Measurements from ENCODE around the gene HVCN1. TPM values are rescaled to one million over a fixed set of nuclear protein-coding genes. Genes with fewer than 3 reads are reported as not detected.

Gene HVCN1
- total RNA-seq, 3 donors from 2014 or later (not counting 1 experiment from before 2014, with no cell fraction given) = 12.5 to 18.4 (median 18.0) TPM

- Mint-ChIP-seq H3K27me3 (ENCODE audit: low read depth in 2 of 2) (no peaks in the 10 kb centered on the region), H3K9me3 (peaks cover 0 to 7% of the 10 kb centered on the region in 2 donors), H3K4me3 (peak overlapping the region; percentile 71), H3K4me1 (peaks cover 51% of the 10 kb centered on the region in 2 donors), H3K27ac (peak overlapping the region; percentile 85 to 97), H3K36me3 (peaks cover 8% of the 10 kb centered on the region)
- peaks cover 5% of the 10 kb centered on the region for H3K9me3 ChIP-seq (ENCODE audit: control insufficient read depth, insufficient read depth, low read length)
- ATAC-seq (peak; percentile 58 to 67 (median 61)), DNase-seq (peak in 1 of 2 donors; percentile 71)
- no peaks in the 10 kb centered on the region for H3K27me3 ChIP-seq (ENCODE audit: control insufficient read depth, insufficient read depth, low read length)
- peaks cover 55% of the 10 kb centered on the region for H3K4me1 ChIP-seq (ENCODE audit: control insufficient read depth, insufficient read depth, low read length)
- peaks cover 8% of the 10 kb centered on the region for H3K36me3 ChIP-seq (ENCODE audit: control insufficient read depth, insufficient read depth, low read length)
- no peak overlapping the region for H3K4me3 ChIP-seq (ENCODE audit: low read length)
- H3K27ac ChIP-seq (ENCODE audit: low read length) = peak overlapping the region; percentile 65
- no peak for TF ChIP-seq CTCF (IDR thresholded peaks at IDR 0.05)
- WGBS (ENCODE audit: insufficient coverage) = 4% methylated on average over 3 of the region's 4 CpGs
- intact Hi-C loops (cut with micrococcal nuclease) = no loop called here
These were observed 18.7 kb downstream of the HVCN1 start for GRCh38 chr12:110670161-110670701.

DNA sequence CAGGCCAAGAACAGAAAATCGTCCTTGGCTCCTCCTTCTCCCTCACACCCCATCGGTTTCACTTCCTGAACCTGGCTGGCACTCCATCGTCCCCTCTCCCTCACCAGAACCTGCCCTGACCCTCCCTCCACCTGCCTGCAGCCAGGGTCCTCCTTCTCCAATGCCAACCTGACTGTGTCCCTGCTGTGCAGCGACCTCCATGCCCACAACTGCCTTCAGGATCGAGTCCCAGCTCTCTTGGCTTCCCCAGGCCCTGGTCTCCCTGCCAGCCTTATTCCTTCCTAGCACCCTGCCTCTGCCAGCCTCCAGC is 19.8 kb downstream of the HVCN1 start:
- H3K36me3 Mint-ChIP-seq = peaks cover 18% of the 10 kb centered on the region
- ATAC-seq = peak; percentile 27 to 44 (median 34)
- WGBS (ENCODE audit: insufficient coverage) = 28% methylated on average over 5 of the region's 5 CpGs

DNA sequence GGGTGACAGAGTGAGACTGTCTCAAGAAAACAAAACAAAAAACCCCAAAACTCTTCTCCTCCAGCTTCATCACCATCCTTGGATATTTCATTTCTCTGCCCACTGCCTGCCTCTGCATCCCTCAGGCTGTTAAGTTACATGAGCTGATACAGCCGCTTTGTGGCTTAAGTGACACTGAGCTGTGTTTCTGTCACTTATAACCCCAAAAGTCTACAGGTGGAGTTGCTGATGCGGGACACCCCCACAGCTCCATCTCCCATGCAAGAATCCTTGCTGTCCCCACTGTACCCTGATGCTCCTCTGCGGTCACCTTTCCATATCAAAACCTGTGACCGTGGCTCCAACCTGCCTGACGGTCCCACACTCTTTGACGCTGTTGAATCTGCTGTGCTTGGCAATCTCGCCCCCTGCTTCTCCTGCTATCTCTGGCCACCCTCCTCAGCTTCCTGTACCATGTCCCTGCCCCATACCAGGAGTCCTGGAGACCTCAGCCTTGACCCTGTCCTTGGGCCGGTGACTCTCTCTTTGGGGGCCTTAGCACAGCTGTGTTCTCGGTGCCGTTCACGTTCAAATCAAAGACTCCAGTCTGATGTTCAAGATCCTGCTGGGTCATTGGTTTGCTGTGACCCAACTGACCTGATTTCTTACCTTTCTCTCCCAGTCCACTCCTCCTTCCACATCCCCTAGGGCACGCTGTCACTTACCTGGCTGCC is 20.3 kb downstream of the HVCN1 start:
- Mint-ChIP-seq H3K27me3 (ENCODE audit: low read depth in 2 of 2) (no peaks in the 10 kb centered on the region), H3K36me3 (peaks cover 18% of the 10 kb centered on the region), H3K4me3 (peak overlapping the region; percentile 71), H3K27ac (peak overlapping the region; percentile 85 to 97), H3K4me1 (peaks cover 39% of the 10 kb centered on the region in 2 donors), H3K9me3 (peaks cover 0 to 7% of the 10 kb centered on the region in 2 donors)
- Histone ChIP-seq H3K36me3 (ENCODE audit: control insufficient read depth, insufficient read depth, low read length) (peaks cover 9% of the 10 kb centered on the region), H3K27me3 (ENCODE audit: control insufficient read depth, insufficient read depth, low read length) (no peaks in the 10 kb centered on the region), H3K4me3 (ENCODE audit: low read length) (no peak overlapping the region), H3K4me1 (ENCODE audit: control insufficient read depth, insufficient read depth, low read length) (peaks cover 49% of the 10 kb centered on the region), H3K9me3 (ENCODE audit: control insufficient read depth, insufficient read depth, low read length) (peaks cover 10% of the 10 kb centered on the region), H3K27ac (ENCODE audit: low read length) (peak overlapping the region; percentile 65)
- TF ChIP-seq CTCF (IDR thresholded peaks at IDR 0.05) = no peak
- intact Hi-C loops (cut with micrococcal nuclease) = no loop called here
- 69% methylated on average over 12 of the region's 12 CpGs for WGBS (ENCODE audit: insufficient coverage)
- ATAC-seq = peak in 2 of 3 donors; percentile 17 to 36
- no peak for DNase-seq

More for the DNA sequence above, 19.8 kb downstream of the HVCN1 start:
- TF ChIP-seq CTCF (IDR thresholded peaks at IDR 0.05) = no peak
- peaks cover 10% of the 10 kb centered on the region for H3K9me3 ChIP-seq (ENCODE audit: control insufficient read depth, insufficient read depth, low read length)
- peak overlapping the region; percentile 65 for H3K27ac ChIP-seq (ENCODE audit: low read length)
- no peaks in the 10 kb centered on the region for H3K27me3 ChIP-seq (ENCODE audit: control insufficient read depth, insufficient read depth, low read length)
- peak in 1 of 2 donors; percentile 29 for DNase-seq
- Mint-ChIP-seq H3K27me3 (ENCODE audit: low read depth in 2 of 2) (no peaks in the 10 kb centered on the region), H3K4me3 (peak overlapping the region; percentile 71), H3K9me3 (peaks cover 0 to 7% of the 10 kb centered on the region in 2 donors), H3K4me1 (peaks cover 44% of the 10 kb centered on the region in 2 donors), H3K27ac (peak overlapping the region; percentile 85 to 97)
- no peak overlapping the region for H3K4me3 ChIP-seq (ENCODE audit: low read length)
- H3K36me3 ChIP-seq (ENCODE audit: control insufficient read depth, insufficient read depth, low read length) = peaks cover 9% of the 10 kb centered on the region
- intact Hi-C loops (cut with micrococcal nuclease) = no loop called here
- H3K4me1 ChIP-seq (ENCODE audit: control insufficient read depth, insufficient read depth, low read length) = peaks cover 54% of the 10 kb centered on the region
